Neural progenitor cell (in vitro differentiated cells): ENCODE measurements around the gene KCNQ1.

Source experiments
- EZH2 ChIP-seq: fragments of 200-600 bp; sonication (generic); IDR thresholded peaks from 2 replicates; pipeline ENCODE4 v1.6.1; 2017; ENCODE audit warnings: antibody characterized with exemption, mild to moderate bottlenecking, moderate library complexity
- EZH2phosphoT487 ChIP-seq: fragments of 200-600 bp; sonication (generic); IDR thresholded peaks from 2 replicates; pipeline ENCODE4 v1.6.1; 2017; ENCODE audit warnings: antibody characterized with exemption
- TF ChIP-seq, protein P1 (sequence below): fragments of 200-600 bp; sonication (generic); IDR thresholded peaks from 2 replicates; pipeline ENCODE4 v1.5.1; 2017; ENCODE audit warnings: antibody characterized with exemption, mild to moderate bottlenecking

DNA sequence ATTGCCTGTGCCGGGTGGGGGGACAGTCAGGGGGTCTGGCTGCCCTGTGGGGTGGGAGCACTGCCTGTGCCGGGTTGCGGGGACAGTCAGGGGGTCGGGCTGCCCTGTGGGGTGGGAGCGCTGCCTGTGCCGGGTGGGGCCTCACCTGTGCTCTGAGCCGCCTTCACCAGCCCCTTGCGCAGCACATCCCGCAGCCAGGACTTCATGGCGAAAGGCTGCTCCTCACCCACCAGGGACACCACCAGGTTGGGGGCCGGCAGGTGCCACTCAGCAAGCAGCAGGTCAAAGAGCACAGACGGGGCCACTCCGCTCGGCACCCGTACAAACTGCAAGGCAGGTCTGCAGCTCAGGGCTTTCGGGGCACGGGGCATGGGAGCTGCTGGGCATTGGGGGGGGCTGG is 22.8 kb upstream of the KCNQ1 start:
- TF ChIP-seq, protein P1, sequence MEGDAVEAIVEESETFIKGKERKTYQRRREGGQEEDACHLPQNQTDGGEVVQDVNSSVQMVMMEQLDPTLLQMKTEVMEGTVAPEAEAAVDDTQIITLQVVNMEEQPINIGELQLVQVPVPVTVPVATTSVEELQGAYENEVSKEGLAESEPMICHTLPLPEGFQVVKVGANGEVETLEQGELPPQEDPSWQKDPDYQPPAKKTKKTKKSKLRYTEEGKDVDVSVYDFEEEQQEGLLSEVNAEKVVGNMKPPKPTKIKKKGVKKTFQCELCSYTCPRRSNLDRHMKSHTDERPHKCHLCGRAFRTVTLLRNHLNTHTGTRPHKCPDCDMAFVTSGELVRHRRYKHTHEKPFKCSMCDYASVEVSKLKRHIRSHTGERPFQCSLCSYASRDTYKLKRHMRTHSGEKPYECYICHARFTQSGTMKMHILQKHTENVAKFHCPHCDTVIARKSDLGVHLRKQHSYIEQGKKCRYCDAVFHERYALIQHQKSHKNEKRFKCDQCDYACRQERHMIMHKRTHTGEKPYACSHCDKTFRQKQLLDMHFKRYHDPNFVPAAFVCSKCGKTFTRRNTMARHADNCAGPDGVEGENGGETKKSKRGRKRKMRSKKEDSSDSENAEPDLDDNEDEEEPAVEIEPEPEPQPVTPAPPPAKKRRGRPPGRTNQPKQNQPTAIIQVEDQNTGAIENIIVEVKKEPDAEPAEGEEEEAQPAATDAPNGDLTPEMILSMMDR: no peak
- no peak for TF ChIP-seq EZH2phosphoT487
- TF ChIP-seq EZH2: no peak
